Lung (tissue), 12 donors: ENCODE measurements around the gene C10orf95. TPM values are rescaled to one million over a fixed set of nuclear protein-coding genes. Genes with fewer than 3 reads are reported as not detected.

Experiments used
- ATAC-seq: fragments of 200-7000 bp; cut with Tn5 transposase; one replicate; pipeline ENCODE4 v1.9.1; 2020; ENCODE audit warnings: moderate number of reproducible peaks; ENCODE audit not compliant: insufficient read depth, low FRiP score
- DNase-seq, 3 donors: peaks; one replicate each; pipeline ENCODE4 v3.0.0-alpha.2; 2013 to 2017
- H3K27ac ChIP-seq, 2 donors: one replicate each; pipeline ENCODE4 v1.5.1; 2013; ENCODE audit warnings: mild to moderate bottlenecking in 2 of 2, moderate library complexity in 2 of 2, control low read depth in 1 of 2, inconsistent platforms in 1 of 2, low read depth in 1 of 2, low read length in 1 of 2
- H3K27me3 ChIP-seq, 3 donors: one replicate each; pipeline ENCODE4 v1.5.1; 2013; ENCODE audit warnings: low read length in 2 of 3; ENCODE audit not compliant: control insufficient read depth in 3 of 3, insufficient read depth in 3 of 3
- H3K36me3 ChIP-seq, 4 donors: one replicate each; pipeline ENCODE4 v1.5.1; 2013; ENCODE audit warnings: low read length in 4 of 4, mild to moderate bottlenecking in 1 of 4, moderate library complexity in 1 of 4; ENCODE audit not compliant: control insufficient read depth in 4 of 4, insufficient read depth in 4 of 4
- H3K4me1 ChIP-seq, 5 donors: one replicate each; pipeline ENCODE4 v1.5.1; 2013; ENCODE audit warnings: low read length in 5 of 5, mild to moderate bottlenecking in 2 of 5, moderate library complexity in 1 of 5; ENCODE audit not compliant: control insufficient read depth in 5 of 5, insufficient read depth in 5 of 5
- H3K4me3 ChIP-seq: one replicate; pipeline ENCODE4 v1.5.1; 2013; ENCODE audit warnings: mild to moderate bottlenecking, control low read depth, moderate library complexity
- H3K9ac ChIP-seq, 2 donors: one replicate each; pipeline ENCODE4 v1.5.1; 2013; ENCODE audit warnings: low read length in 2 of 2, control low read depth in 1 of 2; ENCODE audit not compliant: insufficient read depth in 1 of 2
- H3K9me3 ChIP-seq, 4 donors: one replicate each; pipeline ENCODE4 v1.5.1; 2013; ENCODE audit warnings: low read length in 3 of 4, mild to moderate bottlenecking in 1 of 4, moderate library complexity in 1 of 4; ENCODE audit not compliant: control insufficient read depth in 4 of 4, insufficient read depth in 3 of 4
- WGBS, 2 donors: extraction: QIAGEN DNeasy Blood & Tissue Kit; methylation state at CpG; one replicate each; pipeline ENCODE4 v1.1.7; 2013; 5-methylcytosine and 5-hydroxymethylcytosine counted together
- polyA plus RNA-seq, 2 donors: library from polyadenylated mRNA; stranded (reverse); fragments of 200-250 nt; gene quantifications; one replicate each; pipeline ENCODE4 v1.2.1, GENCODE V29; 2013
- total RNA-seq, 2 donors: library from RNA; depleted of rRNA in 1 of 2; stranded (reverse); fragments of >200 nt in 1 of 2; gene quantifications; one replicate each; pipeline ENCODE4 v1.2.1, GENCODE V29; 2014 to 2021
- TF ChIP-seq, protein P1 (sequence below): IDR thresholded peaks from 2 replicates; pipeline ENCODE4 v1.5.1; 2012; ENCODE audit warnings: mild to moderate bottlenecking; ENCODE audit errors: control extremely low read depth, extremely low read depth
- donor health status: control.
- donor health status: control.
- donor health status: Bipolar disorder and iron deficiency.
- donor health status: healthy.
- donor health status: DM: yes; HTN: yes; CAD: no.

The C10orf95 gene
- total and polyA plus RNA-seq, 4 donors: 3.9 to 20.4 (median 6.2) TPM

DNA sequence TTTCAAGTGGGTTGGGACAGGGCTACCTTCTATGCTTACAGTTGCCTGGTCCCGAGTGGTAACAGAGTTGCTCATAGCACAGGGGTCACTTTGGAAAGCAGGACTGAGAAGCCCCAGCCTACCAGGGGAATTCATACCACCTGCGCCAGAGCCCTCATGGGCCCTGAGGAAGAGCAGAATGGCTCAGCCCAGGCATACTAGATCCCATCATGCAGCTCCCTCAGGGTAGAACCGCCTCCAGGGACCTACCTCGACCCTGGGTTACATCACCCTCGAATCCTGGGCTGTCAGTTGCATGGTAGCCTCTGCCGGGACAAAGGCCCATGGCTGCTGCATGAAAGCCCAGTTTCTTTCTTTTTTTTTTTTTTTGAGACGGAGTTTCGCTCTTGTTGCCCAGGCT, 21.9 kb downstream of the C10orf95 start:
- no peak for DNase-seq
- Histone ChIP-seq H3K4me1 (peaks cover 0 to 7% (median 1%) of the 10 kb centered on the region in 5 donors), H3K27ac (no peak overlapping the region), H3K9ac (no peak overlapping the region), H3K36me3 (peaks cover 0 to 5% (median 4%) of the 10 kb centered on the region in 4 donors), H3K9me3 (no peaks in the 10 kb centered on the region), H3K4me3 (no peak overlapping the region), H3K27me3 (no peaks in the 10 kb centered on the region)
- WGBS, 2 donors: 86 to 91% methylated on average over 7 to 8 of the region's 8 CpGs
- ATAC-seq: no peak
- TF ChIP-seq, protein P1, sequence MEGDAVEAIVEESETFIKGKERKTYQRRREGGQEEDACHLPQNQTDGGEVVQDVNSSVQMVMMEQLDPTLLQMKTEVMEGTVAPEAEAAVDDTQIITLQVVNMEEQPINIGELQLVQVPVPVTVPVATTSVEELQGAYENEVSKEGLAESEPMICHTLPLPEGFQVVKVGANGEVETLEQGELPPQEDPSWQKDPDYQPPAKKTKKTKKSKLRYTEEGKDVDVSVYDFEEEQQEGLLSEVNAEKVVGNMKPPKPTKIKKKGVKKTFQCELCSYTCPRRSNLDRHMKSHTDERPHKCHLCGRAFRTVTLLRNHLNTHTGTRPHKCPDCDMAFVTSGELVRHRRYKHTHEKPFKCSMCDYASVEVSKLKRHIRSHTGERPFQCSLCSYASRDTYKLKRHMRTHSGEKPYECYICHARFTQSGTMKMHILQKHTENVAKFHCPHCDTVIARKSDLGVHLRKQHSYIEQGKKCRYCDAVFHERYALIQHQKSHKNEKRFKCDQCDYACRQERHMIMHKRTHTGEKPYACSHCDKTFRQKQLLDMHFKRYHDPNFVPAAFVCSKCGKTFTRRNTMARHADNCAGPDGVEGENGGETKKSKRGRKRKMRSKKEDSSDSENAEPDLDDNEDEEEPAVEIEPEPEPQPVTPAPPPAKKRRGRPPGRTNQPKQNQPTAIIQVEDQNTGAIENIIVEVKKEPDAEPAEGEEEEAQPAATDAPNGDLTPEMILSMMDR: no peak

DNA sequence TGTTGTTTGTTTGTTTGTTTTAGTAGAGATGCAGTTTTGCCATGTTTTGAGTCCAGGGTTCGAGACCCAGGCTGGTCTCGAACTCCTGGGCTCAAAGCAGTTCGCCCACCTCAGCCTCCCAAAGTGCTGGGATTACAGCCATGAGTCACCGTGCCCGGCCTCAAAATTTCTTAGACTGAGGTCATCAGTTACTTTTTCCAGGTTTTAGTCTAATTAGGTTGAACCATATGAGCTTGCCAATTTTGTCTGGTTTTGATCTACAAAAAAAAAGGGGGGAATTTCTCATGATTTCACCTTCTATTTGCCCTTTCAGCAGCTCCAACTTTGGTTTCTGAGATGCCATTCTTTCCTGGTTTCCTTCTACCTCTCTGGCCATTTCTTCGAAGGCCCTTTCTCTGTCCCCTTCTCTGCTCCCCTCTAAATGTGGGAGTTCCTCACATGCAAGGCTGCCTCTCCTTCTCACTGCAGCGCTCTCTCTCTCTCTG, 24.5 kb downstream of the C10orf95 start:
- Histone ChIP-seq H3K4me1 (peaks cover 0 to 16% (median 9%) of the 10 kb centered on the region in 5 donors), H3K27me3 (no peaks in the 10 kb centered on the region), H3K36me3 (peaks cover 0 to 17% (median 11%) of the 10 kb centered on the region in 4 donors), H3K4me3 (no peak overlapping the region), H3K27ac (no peak overlapping the region), H3K9me3 (no peaks in the 10 kb centered on the region), H3K9ac (no peak overlapping the region)
- TF ChIP-seq, protein P1: no peak
- ATAC-seq (no peak), DNase-seq (no peak)
- WGBS, 2 donors: 90 to 94% methylated on average over 7 of the region's 7 CpGs

DNA sequence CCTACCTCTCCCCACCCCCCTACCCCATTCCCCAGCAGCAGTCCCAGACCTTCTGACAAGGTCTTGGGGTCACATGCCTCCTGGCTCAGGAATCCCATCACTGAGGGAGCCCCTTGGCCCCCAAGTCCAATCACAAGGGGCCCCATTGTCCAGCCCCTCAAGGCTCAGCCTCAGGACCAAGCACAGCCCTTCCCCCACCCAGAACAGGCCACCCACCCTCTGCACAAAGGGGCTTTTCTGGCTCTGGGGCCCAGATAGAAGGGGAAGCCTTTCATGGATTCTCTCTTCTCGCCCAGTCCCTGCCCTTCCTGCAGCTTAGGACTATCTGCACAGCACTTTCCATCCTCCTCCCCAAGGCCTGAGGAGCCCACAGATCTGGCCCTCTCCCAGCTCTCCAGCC, 25.9 kb downstream of the C10orf95 start:
- H3K27ac ChIP-seq: no peak overlapping the region
- no peak for DNase-seq
- WGBS, 2 donors: 83 to 97% methylated on average over 1 of the region's 1 CpG
- no peaks in the 10 kb centered on the region for H3K27me3 ChIP-seq
- H3K4me3 ChIP-seq: no peak overlapping the region
- TF ChIP-seq, protein P1: no peak
- peaks cover 0 to 15% (median 9%) of the 10 kb centered on the region in 5 donors for H3K4me1 ChIP-seq
- H3K36me3 ChIP-seq: peaks cover 0 to 17% (median 11%) of the 10 kb centered on the region in 4 donors
- no peak overlapping the region for H3K9ac ChIP-seq
- H3K9me3 ChIP-seq: no peaks in the 10 kb centered on the region
- ATAC-seq: no peak

DNA sequence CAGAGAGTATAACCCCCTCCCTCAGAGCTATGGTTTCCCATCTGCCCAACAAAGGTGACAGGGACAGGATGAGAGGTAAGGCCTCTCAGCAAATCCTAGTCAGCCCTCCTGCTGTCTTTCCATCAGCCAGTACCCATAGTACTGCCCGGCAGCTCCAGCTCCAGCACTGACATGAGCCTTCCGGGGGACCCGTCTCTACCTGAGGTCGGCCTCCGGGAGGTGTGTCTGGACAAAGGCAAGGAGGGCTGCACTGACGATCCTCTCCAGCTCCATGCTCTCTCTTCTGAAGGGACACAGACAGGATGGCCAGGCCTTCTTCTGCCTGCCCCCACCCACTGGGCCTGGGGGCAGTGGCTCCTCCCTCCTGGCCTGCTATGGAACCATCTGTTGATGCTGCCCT, 26.4 kb downstream of the C10orf95 start:
- Histone ChIP-seq H3K9me3 (no peaks in the 10 kb centered on the region), H3K9ac (no peak overlapping the region), H3K4me1 (peaks cover 0 to 21% (median 13%) of the 10 kb centered on the region in 5 donors), H3K27me3 (no peaks in the 10 kb centered on the region), H3K36me3 (peaks cover 0 to 17% (median 11%) of the 10 kb centered on the region in 4 donors), H3K27ac (no peak overlapping the region), H3K4me3 (no peak overlapping the region)
- no peak for DNase-seq
- 90 to 96% methylated on average over 6 of the region's 6 CpGs for WGBS, 2 donors
- TF ChIP-seq, protein P1: no peak
- ATAC-seq: no peak
